Thyroid gland (tissue), 4 donors: ENCODE data around the gene THRB.

ENCODE experiments used
- POLR2A ChIP-seq, 2 donors: fragments of 450-650 bp; IDR thresholded peaks; one replicate each; pipeline ENCODE4 v1.6.1; 2017; ENCODE audit warnings: antibody characterized with exemption in 2 of 2, mild to moderate bottlenecking in 2 of 2, moderate library complexity in 1 of 2
- TF ChIP-seq, protein P1 (sequence below), 6 experiments: fragments of 200-600 bp in 3 of 6; fragments of 450-650 bp in 3 of 6; sonication (generic) in 3 of 6; IDR thresholded peaks; one replicate each; pipeline ENCODE4 v1.5.1; 2016 to 2019; ENCODE audit warnings: antibody characterized with exemption in 6 of 6, mild to moderate bottlenecking in 2 of 6, inconsistent platforms in 1 of 6, moderate library complexity in 1 of 6

DNA sequence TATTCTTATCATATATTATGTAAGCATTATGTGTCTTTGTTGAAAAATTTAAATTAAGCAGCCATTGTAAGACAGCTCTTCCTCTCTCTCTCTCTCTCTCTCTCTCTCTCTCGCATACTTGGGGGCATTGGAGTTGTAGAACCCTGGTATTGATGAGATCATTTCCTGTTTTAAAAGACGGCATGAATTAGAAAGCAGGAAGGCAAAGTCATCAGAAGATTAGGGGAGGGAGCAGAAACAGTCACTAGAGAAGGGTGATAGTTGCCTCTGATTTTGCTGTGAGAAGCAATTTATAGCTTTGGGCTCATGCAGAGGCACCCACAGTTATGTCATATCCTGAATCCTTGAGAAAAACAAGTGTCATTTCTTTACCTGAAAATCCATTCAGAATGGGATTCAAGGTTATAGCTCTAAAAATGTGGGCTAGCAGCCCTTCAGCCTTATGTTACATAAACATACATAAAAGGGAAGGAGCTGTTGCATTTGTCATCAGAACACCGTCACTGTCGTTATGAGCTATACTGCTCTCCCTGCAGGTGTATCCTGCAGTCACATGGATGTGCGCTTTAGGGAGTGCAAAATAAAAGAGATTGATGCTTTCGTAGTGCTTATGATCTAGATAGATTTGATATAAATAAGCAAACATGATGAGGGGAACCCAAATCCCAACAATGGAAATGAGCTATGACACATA, 335.7 kb downstream of the THRB start:
- TF ChIP-seq, protein P1, sequence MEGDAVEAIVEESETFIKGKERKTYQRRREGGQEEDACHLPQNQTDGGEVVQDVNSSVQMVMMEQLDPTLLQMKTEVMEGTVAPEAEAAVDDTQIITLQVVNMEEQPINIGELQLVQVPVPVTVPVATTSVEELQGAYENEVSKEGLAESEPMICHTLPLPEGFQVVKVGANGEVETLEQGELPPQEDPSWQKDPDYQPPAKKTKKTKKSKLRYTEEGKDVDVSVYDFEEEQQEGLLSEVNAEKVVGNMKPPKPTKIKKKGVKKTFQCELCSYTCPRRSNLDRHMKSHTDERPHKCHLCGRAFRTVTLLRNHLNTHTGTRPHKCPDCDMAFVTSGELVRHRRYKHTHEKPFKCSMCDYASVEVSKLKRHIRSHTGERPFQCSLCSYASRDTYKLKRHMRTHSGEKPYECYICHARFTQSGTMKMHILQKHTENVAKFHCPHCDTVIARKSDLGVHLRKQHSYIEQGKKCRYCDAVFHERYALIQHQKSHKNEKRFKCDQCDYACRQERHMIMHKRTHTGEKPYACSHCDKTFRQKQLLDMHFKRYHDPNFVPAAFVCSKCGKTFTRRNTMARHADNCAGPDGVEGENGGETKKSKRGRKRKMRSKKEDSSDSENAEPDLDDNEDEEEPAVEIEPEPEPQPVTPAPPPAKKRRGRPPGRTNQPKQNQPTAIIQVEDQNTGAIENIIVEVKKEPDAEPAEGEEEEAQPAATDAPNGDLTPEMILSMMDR (IDR thresholded peaks at IDR 0.05): no peak
- TF ChIP-seq POLR2A (IDR thresholded peaks at IDR 0.05): no peak
